ENCODE data around the gene NFIB.

DNA sequence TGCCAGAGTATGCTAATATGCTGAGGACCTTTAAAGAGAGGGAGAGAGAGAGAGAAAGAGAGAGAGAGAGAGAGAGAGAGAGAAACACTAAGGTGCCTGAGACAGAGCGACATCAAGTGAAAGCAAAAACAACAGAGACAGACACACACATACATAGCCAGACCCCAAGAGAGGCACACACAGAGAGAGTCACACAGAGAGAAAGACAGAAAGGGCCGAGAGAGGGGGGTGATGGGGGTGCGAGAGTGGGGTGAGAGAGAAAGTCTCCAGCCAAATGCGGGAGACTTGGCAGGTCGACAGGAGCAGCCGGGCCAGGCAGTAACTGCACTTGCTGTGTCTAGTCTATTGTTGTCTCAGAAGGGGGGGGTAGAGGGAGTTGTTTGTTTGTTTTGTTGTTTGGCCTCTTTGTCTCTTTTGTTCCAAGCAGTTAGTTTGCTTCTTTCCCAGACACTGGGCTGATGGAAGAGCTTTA, 30.1 kb upstream of the NFIB start:
- TF ChIP-seq, protein P1, sequence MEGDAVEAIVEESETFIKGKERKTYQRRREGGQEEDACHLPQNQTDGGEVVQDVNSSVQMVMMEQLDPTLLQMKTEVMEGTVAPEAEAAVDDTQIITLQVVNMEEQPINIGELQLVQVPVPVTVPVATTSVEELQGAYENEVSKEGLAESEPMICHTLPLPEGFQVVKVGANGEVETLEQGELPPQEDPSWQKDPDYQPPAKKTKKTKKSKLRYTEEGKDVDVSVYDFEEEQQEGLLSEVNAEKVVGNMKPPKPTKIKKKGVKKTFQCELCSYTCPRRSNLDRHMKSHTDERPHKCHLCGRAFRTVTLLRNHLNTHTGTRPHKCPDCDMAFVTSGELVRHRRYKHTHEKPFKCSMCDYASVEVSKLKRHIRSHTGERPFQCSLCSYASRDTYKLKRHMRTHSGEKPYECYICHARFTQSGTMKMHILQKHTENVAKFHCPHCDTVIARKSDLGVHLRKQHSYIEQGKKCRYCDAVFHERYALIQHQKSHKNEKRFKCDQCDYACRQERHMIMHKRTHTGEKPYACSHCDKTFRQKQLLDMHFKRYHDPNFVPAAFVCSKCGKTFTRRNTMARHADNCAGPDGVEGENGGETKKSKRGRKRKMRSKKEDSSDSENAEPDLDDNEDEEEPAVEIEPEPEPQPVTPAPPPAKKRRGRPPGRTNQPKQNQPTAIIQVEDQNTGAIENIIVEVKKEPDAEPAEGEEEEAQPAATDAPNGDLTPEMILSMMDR (IDR thresholded peaks at IDR 0.05), result no peak
- TF ChIP-seq POLR2AphosphoS5 (IDR thresholded peaks at IDR 0.05) (no peak), POLR2A (IDR thresholded peaks at IDR 0.05) (no peak)
